AG04449 (cell line): ENCODE measurements around the gene GON4L.
"Not testable (repeated sequence)": the region's sequence is repeated elsewhere in the genome, so short reads cannot be mapped to it uniquely, and the experiment has no call there.

Experiments used
- CTCF ChIA-PET: fragments of 350-600 bp; formaldehyde crosslinking; extraction: SDS; loops from one replicate; lab custom pipeline; 2021; ENCODE audit warnings: antibody characterized with exemption; lab: Yijun Ruan, JAX
- POLR2A ChIA-PET: fragments of 400-600, 350-600 bp; formaldehyde crosslinking; extraction: SDS; loops from one replicate; lab custom pipeline; 2020; ENCODE audit warnings: antibody characterized with exemption, inconsistent platforms; lab: Yijun Ruan, JAX
- DNase-seq: peaks from one replicate; pipeline ENCODE4 v3.0.0-alpha.2; 2010; ENCODE audit warnings: low read depth, low spot score
- H3K4me3 ChIP-seq: 2 replicates; pipeline ENCODE4 v1.5.1; 2011; ENCODE audit warnings: low read depth, mild to moderate bottlenecking, control low read depth, low read length
- CTCF ChIP-seq: IDR thresholded peaks from one replicate; pipeline ENCODE4 v1.5.1; 2011; ENCODE audit warnings: mild to moderate bottlenecking, moderate library complexity, low read length, control low read depth, inconsistent platforms; ENCODE audit not compliant: insufficient read depth; ENCODE audit errors: missing control alignments

GON4L gene

GRCh38 chr1:155850345-155850744 is 6.7 kb downstream of the GON4L start:
- TF ChIP-seq CTCF: no peak
- DNase-seq: no peak
- CTCF ChIA-PET: no interaction called here
- no peak overlapping the region for H3K4me3 ChIP-seq
- POLR2A ChIA-PET: interaction anchor here (0.7 kb wide), 1 partner anchor 151 kb away, joined by 3 read pairs; no protein-coding TSS in a partner anchor

GRCh38 chr1:155847823-155848529 is 9.0 kb downstream of the GON4L start:
- ChIA-PET CTCF (interaction anchor here (1.2 to 1.3 kb wide), 2 partner anchors 9 to 12 kb away, joined by 3 read pairs; partner anchors contain the start of gene SYT11), POLR2A (no interaction called here)

GRCh38 chr1:155844860-155845421 is 12.1 kb downstream of the GON4L start:
- CTCF ChIA-PET: no interaction called here
- no peak for DNase-seq
- POLR2A ChIA-PET: no interaction called here
- no peak overlapping the region for H3K4me3 ChIP-seq
- TF ChIP-seq CTCF: no peak

More at GRCh38 chr1:155847823-155848529, 9.0 kb downstream of the GON4L start:
- DNase-seq: no peak
- TF ChIP-seq CTCF: no peak
- no peak overlapping the region for H3K4me3 ChIP-seq

- CTCF ChIA-PET: interaction anchor here (1.0 kb wide), 2 partner anchors 43 to 589 kb away, joined by 3 read pairs; no protein-coding TSS in a partner anchor
- no peak for TF ChIP-seq CTCF
- POLR2A ChIA-PET: interaction anchor here (0.6 to 0.8 kb wide), 2 partner anchors 24 to 100 kb away, joined by 3 read pairs; no protein-coding TSS in a partner anchor
- no peak for DNase-seq
- H3K4me3 ChIP-seq: no peak overlapping the region
Measured at GRCh38 chr1:155840386-155840785, 16.6 kb downstream of the GON4L start.

GRCh38 chr1:155835548-155835947 is 21.5 kb downstream of the GON4L start:
- no peak for TF ChIP-seq CTCF
- H3K4me3 ChIP-seq: no peak overlapping the region
- POLR2A ChIA-PET: no interaction called here
- CTCF ChIA-PET: no interaction called here
- DNase-seq: no peak

GRCh38 chr1:155834927-155835399 is 22.1 kb downstream of the GON4L start:
- DNase-seq, H3K4me3 ChIP-seq, POLR2A ChIA-PET, CTCF ChIA-PET: not testable (repeated sequence)
